Cardiac muscle cell (in vitro differentiated cells and primary cell): ENCODE measurements around the gene C19orf73. TPM values are rescaled to one million over a fixed set of nuclear protein-coding genes. Genes with fewer than 3 reads are reported as not detected.
A peak's percentile ranks its signal among the peaks of the same experiment; 100 is the strongest.

Experiments
- DNase-seq, 2 donors: peaks; one replicate each; pipeline versions ENCODE4 v3.0.0 to v3.0.0-alpha.2; 2010 to 2017; ENCODE audit warnings: low read depth in 1 of 2, low spot score in 1 of 2
- H3K27ac ChIP-seq: fragments of 200-600 bp; sonication (generic); 2 replicates; pipeline ENCODE4 v1.5.1; 2016
- H3K27me3 ChIP-seq: fragments of 200-600 bp; sonication (generic); 2 replicates; pipeline ENCODE4 v1.6.0; 2016; ENCODE audit warnings: control low read depth
- H3K36me3 ChIP-seq: fragments of 200-600 bp; sonication (generic); 2 replicates; pipeline ENCODE4 v1.5.1; 2016; ENCODE audit warnings: control low read depth
- H3K4me1 ChIP-seq: fragments of 200-600 bp; sonication (generic); 2 replicates; pipeline ENCODE4 v1.8.1; 2017; ENCODE audit warnings: low read depth, mild to moderate bottlenecking, mixed run types
- H3K4me3 ChIP-seq: fragments of 200-600 bp; sonication (generic); 2 replicates; pipeline ENCODE4 v1.5.1; 2016; ENCODE audit warnings: mild to moderate bottlenecking
- H3K9me3 ChIP-seq: fragments of 200-600 bp; sonication (generic); 2 replicates; pipeline ENCODE4 v1.5.1; 2017; ENCODE audit warnings: low read depth, mild to moderate bottlenecking, control low read depth
- polyA plus RNA-seq: library from polyadenylated mRNA; unstranded; fragments of >200 nt; fragmentation: Nextera tagmentation; extraction: Ambion mirVana; gene quantifications from 2 replicates; pipeline ENCODE4 v1.2.1, GENCODE V29; 2016
- total RNA-seq: library from RNA; depleted of rRNA; stranded (reverse); fragments of >200 nt; gene quantifications from 2 replicates; pipeline ENCODE4 v1.2.3, GENCODE V29; 2016
- TF ChIP-seq, protein P1 (sequence below): IDR thresholded peaks from 2 replicates; pipeline ENCODE4 v1.5.1; 2012; ENCODE audit warnings: low read depth, mild to moderate bottlenecking, low read length

C19orf73 gene
- total and polyA plus RNA-seq, 2 experiments from 2014 or later, result 9.6 to 12.5 TPM

GRCh38 chr19:49135686-49136085 is 16.7 kb upstream of the C19orf73 start:
- no peaks in the 10 kb centered on the region for H3K36me3 ChIP-seq
- no peaks in the 10 kb centered on the region for H3K27me3 ChIP-seq
- TF ChIP-seq, protein P1, sequence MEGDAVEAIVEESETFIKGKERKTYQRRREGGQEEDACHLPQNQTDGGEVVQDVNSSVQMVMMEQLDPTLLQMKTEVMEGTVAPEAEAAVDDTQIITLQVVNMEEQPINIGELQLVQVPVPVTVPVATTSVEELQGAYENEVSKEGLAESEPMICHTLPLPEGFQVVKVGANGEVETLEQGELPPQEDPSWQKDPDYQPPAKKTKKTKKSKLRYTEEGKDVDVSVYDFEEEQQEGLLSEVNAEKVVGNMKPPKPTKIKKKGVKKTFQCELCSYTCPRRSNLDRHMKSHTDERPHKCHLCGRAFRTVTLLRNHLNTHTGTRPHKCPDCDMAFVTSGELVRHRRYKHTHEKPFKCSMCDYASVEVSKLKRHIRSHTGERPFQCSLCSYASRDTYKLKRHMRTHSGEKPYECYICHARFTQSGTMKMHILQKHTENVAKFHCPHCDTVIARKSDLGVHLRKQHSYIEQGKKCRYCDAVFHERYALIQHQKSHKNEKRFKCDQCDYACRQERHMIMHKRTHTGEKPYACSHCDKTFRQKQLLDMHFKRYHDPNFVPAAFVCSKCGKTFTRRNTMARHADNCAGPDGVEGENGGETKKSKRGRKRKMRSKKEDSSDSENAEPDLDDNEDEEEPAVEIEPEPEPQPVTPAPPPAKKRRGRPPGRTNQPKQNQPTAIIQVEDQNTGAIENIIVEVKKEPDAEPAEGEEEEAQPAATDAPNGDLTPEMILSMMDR, result no peak
- H3K4me1 ChIP-seq, result no peaks in the 10 kb centered on the region
- DNase-seq, result no peak
- no peak overlapping the region for H3K27ac ChIP-seq
- no peak overlapping the region for H3K4me3 ChIP-seq
- H3K9me3 ChIP-seq, result no peaks in the 10 kb centered on the region

- Histone ChIP-seq H3K4me1 (peaks cover 2% of the 10 kb centered on the region), H3K4me3 (no peak overlapping the region), H3K27me3 (no peaks in the 10 kb centered on the region), H3K9me3 (no peaks in the 10 kb centered on the region), H3K27ac (no peak overlapping the region), H3K36me3 (no peaks in the 10 kb centered on the region)
- peak; percentile 33 to 68 for DNase-seq
- TF ChIP-seq, protein P1, result peak; percentile 25
These were observed 14.9 kb upstream of the C19orf73 start for GRCh38 chr19:49133621-49134454.

- no peak overlapping the region for H3K27ac ChIP-seq
- TF ChIP-seq, protein P1, result no peak
These were observed 14.1 kb upstream of the C19orf73 start for GRCh38 chr19:49132974-49133609.

GRCh38 chr19:49130325-49130724 is 11.4 kb upstream of the C19orf73 start:
- Histone ChIP-seq H3K36me3 (no peaks in the 10 kb centered on the region), H3K27ac (no peak overlapping the region), H3K27me3 (no peaks in the 10 kb centered on the region), H3K4me3 (no peak overlapping the region), H3K9me3 (no peaks in the 10 kb centered on the region), H3K4me1 (peaks cover 6% of the 10 kb centered on the region)
- TF ChIP-seq, protein P1, result no peak
- DNase-seq, result no peak

More at GRCh38 chr19:49132974-49133609, 14.1 kb upstream of the C19orf73 start:
- H3K27me3 ChIP-seq, result no peaks in the 10 kb centered on the region
- H3K4me3 ChIP-seq, result no peak overlapping the region
- peaks cover 6% of the 10 kb centered on the region for H3K4me1 ChIP-seq
- H3K36me3 ChIP-seq, result no peaks in the 10 kb centered on the region
- DNase-seq, result peak in 1 of 2 donors; percentile 17
- H3K9me3 ChIP-seq, result no peaks in the 10 kb centered on the region

- Histone ChIP-seq H3K27ac (no peak overlapping the region), H3K4me1 (peaks cover 6% of the 10 kb centered on the region), H3K9me3 (no peaks in the 10 kb centered on the region), H3K27me3 (no peaks in the 10 kb centered on the region), H3K36me3 (no peaks in the 10 kb centered on the region), H3K4me3 (peak overlapping the region; percentile 14)
- TF ChIP-seq, protein P1, result no peak
- DNase-seq, result peak in 1 of 2 donors; percentile 63
These were observed 10.3 kb upstream of the C19orf73 start for GRCh38 chr19:49129238-49129583.
